NCI-H1092 (cell line): ENCODE results near the gene SLC1A4.
A peak's percentile ranks its signal among the peaks of the same experiment; 100 is the strongest.

Source experiments
- DNase-seq: peaks from one replicate; lab custom pipeline; 2025; lab: John Stamatoyannopoulos, UW

SLC1A4 gene

GRCh38 chr2:65054749-65055421 lies 65.7 kb downstream of the SLC1A4 start:
- DNase-seq = no peak

GRCh38 chr2:65055422-65056214 lies 66.4 kb downstream of the SLC1A4 start:
- DNase-seq = peak; percentile 32

GRCh38 chr2:65056215-65057053 lies 67.2 kb downstream of the SLC1A4 start, which contains the start of gene CEP68:
CEP68 (plus strand) TSS chr2:65056416; CDS start chr2:65069445, 13,029 bp downstream.
- DNase-seq = peak; percentile 93

GRCh38 chr2:65057054-65057375 lies 67.8 kb downstream of the SLC1A4 start:
- no peak for DNase-seq

- peak; percentile 23 for DNase-seq
These were observed 68.3 kb downstream of the SLC1A4 start for GRCh38 chr2:65057391-65058052.

GRCh38 chr2:65059071-65059470 lies 69.9 kb downstream of the SLC1A4 start:
- no peak for DNase-seq

GRCh38 chr2:65061146-65061909 lies 72.1 kb downstream of the SLC1A4 start:
- DNase-seq = no peak

- DNase-seq = no peak
These were observed 72.7 kb downstream of the SLC1A4 start for GRCh38 chr2:65061910-65062339.

- DNase-seq = no peak
These were observed 73.9 kb downstream of the SLC1A4 start for GRCh38 chr2:65062843-65063825.

GRCh38 chr2:65064728-65065552 lies 75.7 kb downstream of the SLC1A4 start:
- DNase-seq = peak; percentile 22

- no peak for DNase-seq
These were observed 78.8 kb downstream of the SLC1A4 start for GRCh38 chr2:65067806-65068553.

GRCh38 chr2:65069439-65069824 lies 80.2 kb downstream of the SLC1A4 start:
- DNase-seq = no peak

- DNase-seq = no peak
These were observed 81.1 kb downstream of the SLC1A4 start for GRCh38 chr2:65070172-65070830.

- DNase-seq = no peak
These were observed 81.7 kb downstream of the SLC1A4 start for GRCh38 chr2:65070856-65071255.

GRCh38 chr2:65071499-65072180 lies 82.4 kb downstream of the SLC1A4 start:
- DNase-seq = no peak

GRCh38 chr2:65072181-65072970 lies 83.2 kb downstream of the SLC1A4 start:
- DNase-seq = no peak
